Uterus (tissue), 4 donors: ENCODE measurements around the gene DNAJB5. TPM values are rescaled to one million over a fixed set of nuclear protein-coding genes. Genes with fewer than 3 reads are reported as not detected.

Source experiments
- DNase-seq, 2 donors: peaks; one replicate each; pipeline ENCODE4 v3.0.0-alpha.2; 2019 to 2020
- H3K27ac ChIP-seq, 2 donors: fragments of 200-600 bp; sonication (generic); 1 replicate in 1 of 2; 2 replicates in 1 of 2; pipeline ENCODE4 v1.5.1; 2016 to 2018
- H3K27me3 ChIP-seq, 2 donors: fragments of 200-600 bp; sonication (generic); one replicate each; pipeline ENCODE4 v1.5.1; 2018 to 2019; ENCODE audit warnings: control low read depth in 1 of 2
- H3K36me3 ChIP-seq, 2 donors: fragments of 200-600 bp; sonication (generic); one replicate each; pipeline ENCODE4 v1.5.1; 2019; ENCODE audit warnings: control low read depth in 1 of 2
- H3K4me1 ChIP-seq, 2 donors: fragments of 200-600 bp; sonication (generic); one replicate each; pipeline ENCODE4 v1.5.1; 2018 to 2019; ENCODE audit warnings: control low read depth in 1 of 2
- H3K4me3 ChIP-seq, 2 donors: fragments of 200-600 bp; sonication (generic); 1 replicate in 1 of 2; 2 replicates in 1 of 2; pipeline ENCODE4 v1.5.1; 2018 to 2019; ENCODE audit warnings: mild to moderate bottlenecking in 1 of 2
- H3K9me3 ChIP-seq, 2 donors: fragments of 200-600 bp; sonication (generic); one replicate each; pipeline ENCODE4 v1.5.1; 2019; ENCODE audit warnings: control low read depth in 1 of 2
- CTCF ChIP-seq, 4 experiments: fragments of 200-600 bp in 2 of 4; fragments of 450-650 bp in 2 of 4; sonication (generic) in 2 of 4; IDR thresholded peaks; one replicate each; pipeline ENCODE4 v1.5.1; 2016 to 2019; ENCODE audit warnings: antibody characterized with exemption in 4 of 4, mild to moderate bottlenecking in 2 of 4, moderate library complexity in 1 of 4
- POLR2A ChIP-seq, 2 donors: fragments of 450-650 bp; IDR thresholded peaks; one replicate each; pipeline ENCODE4 v1.6.1; 2016; ENCODE audit warnings: antibody characterized with exemption in 2 of 2, mild to moderate bottlenecking in 1 of 2, moderate library complexity in 1 of 2
- intact Hi-C: fragments of 100-400 bp; cut with DNase I; formaldehyde crosslinking; loops from one replicate; pipeline ENCODE4 v1.15.1; 2023; ENCODE audit warnings: low total_unique reads
- total RNA-seq, 4 donors: library from RNA; depleted of rRNA in 3 of 4; stranded (reverse); fragments of >200 nt in 3 of 4; gene quantifications; one replicate each; pipeline versions ENCODE4 v1.1.0 to v1.2.4, GENCODE V29; 2014 to 2023
- donor health status: DM: yes; HTN: yes; CAD: no.

DNAJB5 gene
- total RNA-seq, 4 donors from 2014 or later, result 9.7 to 45.0 (median 25.1) TPM

GRCh38 chr9:34962546-34962945 is 27.0 kb upstream of the DNAJB5 start:
- DNase-seq, result no peak
- no peak overlapping the region for H3K27ac ChIP-seq
- intact Hi-C loops, result no loop called here
- TF ChIP-seq POLR2A (IDR thresholded peaks at IDR 0.05), result no peak
- no peak for TF ChIP-seq CTCF (IDR thresholded peaks at IDR 0.05)
- H3K4me1 ChIP-seq, result peaks cover 0 to 3% of the 10 kb centered on the region in 2 donors
- no peaks in the 10 kb centered on the region for H3K36me3 ChIP-seq
- no peaks in the 10 kb centered on the region for H3K27me3 ChIP-seq
- H3K4me3 ChIP-seq, result no peak overlapping the region
- H3K9me3 ChIP-seq, result no peaks in the 10 kb centered on the region

- Histone ChIP-seq H3K36me3 (no peaks in the 10 kb centered on the region), H3K4me1 (no peaks in the 10 kb centered on the region), H3K27me3 (no peaks in the 10 kb centered on the region), H3K27ac (no peak overlapping the region), H3K4me3 (no peak overlapping the region), H3K9me3 (no peaks in the 10 kb centered on the region)
- intact Hi-C loops, result no loop called here
- TF ChIP-seq CTCF (IDR thresholded peaks at IDR 0.05) (no peak), POLR2A (IDR thresholded peaks at IDR 0.05) (no peak)
- DNase-seq, result no peak
Measured at GRCh38 chr9:34963552-34963951, 26.0 kb upstream of the DNAJB5 start.

- Histone ChIP-seq H3K27ac (no peak overlapping the region), H3K36me3 (no peaks in the 10 kb centered on the region), H3K27me3 (no peaks in the 10 kb centered on the region), H3K9me3 (no peaks in the 10 kb centered on the region), H3K4me1 (no peaks in the 10 kb centered on the region), H3K4me3 (no peak overlapping the region)
- TF ChIP-seq CTCF (IDR thresholded peaks at IDR 0.05), result no peak
- no peak for TF ChIP-seq POLR2A (IDR thresholded peaks at IDR 0.05)
- intact Hi-C loops, result no loop called here
- no peak for DNase-seq
Measured at GRCh38 chr9:34964458-34964857, 25.1 kb upstream of the DNAJB5 start.

GRCh38 chr9:34971146-34971811 is 18.3 kb upstream of the DNAJB5 start:
- intact Hi-C loops, result no loop called here
- TF ChIP-seq POLR2A (IDR thresholded peaks at IDR 0.05), result no peak
- TF ChIP-seq CTCF (IDR thresholded peaks at IDR 0.05), result no peak
- no peak for DNase-seq
- no peaks in the 10 kb centered on the region for H3K36me3 ChIP-seq
- H3K4me3 ChIP-seq, result no peak overlapping the region
- H3K4me1 ChIP-seq, result no peaks in the 10 kb centered on the region
- H3K27me3 ChIP-seq, result no peaks in the 10 kb centered on the region
- H3K9me3 ChIP-seq, result no peaks in the 10 kb centered on the region
- no peak overlapping the region for H3K27ac ChIP-seq

GRCh38 chr9:34974664-34975063 is 14.9 kb upstream of the DNAJB5 start:
- no peak for DNase-seq
- no peak overlapping the region for H3K4me3 ChIP-seq
- no peaks in the 10 kb centered on the region for H3K36me3 ChIP-seq
- H3K27ac ChIP-seq, result no peak overlapping the region
- TF ChIP-seq POLR2A (IDR thresholded peaks at IDR 0.05) (no peak), CTCF (IDR thresholded peaks at IDR 0.05) (no peak)
- H3K9me3 ChIP-seq, result no peaks in the 10 kb centered on the region
- no peaks in the 10 kb centered on the region for H3K4me1 ChIP-seq
- intact Hi-C loops, result no loop called here
- H3K27me3 ChIP-seq, result no peaks in the 10 kb centered on the region
